ENCODE data around the gene KCND2.
"Not testable (repeated sequence)": the region's sequence is repeated elsewhere in the genome, so short reads cannot be mapped to it uniquely, and the experiment has no call there.

KCND2 gene

GRCh38 chr7:120774481-120774880 lies 501.5 kb downstream of the KCND2 start:
- DNase-seq = no peak

DNA sequence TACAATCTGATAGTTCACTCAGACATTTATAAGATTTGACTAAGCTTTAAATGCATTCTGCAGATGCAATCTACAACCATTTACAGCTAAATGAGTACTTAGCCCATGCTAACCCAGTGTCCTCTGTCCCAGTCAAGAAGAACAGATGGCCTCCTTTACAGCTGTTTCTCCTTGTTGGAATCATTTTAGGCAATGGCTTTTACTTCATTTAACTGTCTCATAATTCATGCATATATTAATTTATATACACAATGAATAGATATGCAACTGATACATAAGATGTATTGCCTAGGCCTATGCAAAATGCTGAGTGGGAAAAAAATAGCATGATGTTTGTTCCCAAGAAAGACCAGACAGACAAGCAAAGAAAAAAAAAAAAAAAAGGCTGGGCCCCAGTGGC lies 502.8 kb downstream of the KCND2 start:
- DNase-seq = no peak

DNA sequence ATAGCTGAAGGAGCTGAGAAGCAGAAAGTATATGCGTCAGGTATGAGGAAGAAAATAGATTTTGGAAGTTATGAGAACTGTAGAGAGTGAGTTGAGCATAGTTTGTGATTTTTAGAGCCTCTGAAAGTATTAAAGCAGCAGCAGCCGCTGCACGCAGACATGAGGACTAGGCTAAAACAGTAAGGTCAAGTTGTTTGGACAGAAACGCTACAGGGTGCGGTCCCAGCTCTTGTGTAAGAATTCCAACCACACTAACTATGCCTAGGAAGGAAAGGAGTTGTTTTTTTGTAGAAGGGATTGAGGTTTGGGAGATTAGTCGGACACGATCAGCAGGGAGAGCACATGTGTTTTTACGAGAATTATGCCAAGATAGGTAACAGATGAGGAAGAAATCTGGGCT lies 506.1 kb downstream of the KCND2 start:
- DNase-seq = not testable (repeated sequence)

DNA sequence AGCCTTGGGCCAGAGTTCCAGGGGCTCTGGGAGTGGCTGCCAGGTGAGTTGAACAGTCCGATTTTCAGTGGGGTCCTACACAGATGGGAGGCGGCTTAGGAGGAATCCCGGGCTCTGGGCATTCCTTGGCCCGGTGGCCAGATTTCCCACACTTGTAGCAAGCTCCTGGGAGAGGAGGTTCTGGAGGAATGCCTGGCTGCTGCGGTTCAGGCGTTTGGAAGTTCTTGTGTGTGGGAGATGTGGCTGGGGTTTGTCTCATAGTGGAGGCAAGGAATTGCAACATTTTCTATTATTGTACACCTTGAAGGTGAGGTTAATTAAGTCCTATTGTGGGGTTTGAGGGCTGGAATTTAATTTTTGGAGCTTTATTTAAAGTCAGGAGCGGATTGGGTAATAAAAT lies 507.5 kb downstream of the KCND2 start:
- DNase-seq = not testable (repeated sequence)

DNA sequence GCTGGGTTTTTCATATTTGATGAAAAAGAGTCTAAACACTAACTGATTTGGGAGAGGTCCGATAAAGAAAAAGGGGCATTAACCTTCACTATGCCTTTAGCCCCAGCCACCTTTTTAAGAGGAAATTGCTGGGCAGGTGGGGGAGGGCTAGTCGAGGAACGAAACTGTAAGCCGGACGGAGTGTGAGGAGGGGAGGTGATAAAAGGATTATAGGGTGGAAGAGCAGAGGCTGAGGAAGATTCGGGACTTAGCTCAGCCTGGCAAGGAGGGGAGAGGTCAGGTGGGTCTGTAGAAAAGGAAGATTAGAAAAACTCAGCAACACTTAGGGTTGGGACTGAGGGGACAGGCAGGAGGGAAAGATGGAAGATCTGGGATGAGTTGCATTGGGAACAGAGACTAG lies 508.0 kb downstream of the KCND2 start:
- DNase-seq = no peak

DNA sequence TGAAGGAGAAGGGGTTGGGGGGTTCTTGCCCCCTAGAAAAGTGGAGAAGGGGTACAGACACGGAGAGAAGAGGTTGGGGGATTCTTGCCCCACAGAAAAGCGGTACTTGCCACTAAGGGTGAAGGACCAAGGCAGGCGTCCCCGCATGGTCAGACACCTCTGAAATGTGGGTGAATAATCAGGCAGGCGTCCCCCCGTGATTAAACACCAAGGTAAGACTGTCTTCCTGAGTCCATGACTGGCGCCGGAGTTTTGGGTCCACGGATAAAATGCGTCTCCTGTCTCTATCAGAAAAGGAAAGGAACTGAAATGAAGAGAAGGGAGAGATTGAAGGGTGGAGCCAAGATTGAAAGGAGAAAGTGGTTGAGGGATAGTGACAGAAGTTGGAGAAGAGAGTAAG lies 508.9 kb downstream of the KCND2 start:
- not testable (repeated sequence) for DNase-seq

- no peak for DNase-seq
These were observed 510.3 kb downstream of the KCND2 start for GRCh38 chr7:120783273-120783672.

GRCh38 chr7:120783721-120784120 lies 510.7 kb downstream of the KCND2 start:
- no peak for DNase-seq

GRCh38 chr7:120785095-120785494 lies 512.1 kb downstream of the KCND2 start:
- no peak for DNase-seq

DNA sequence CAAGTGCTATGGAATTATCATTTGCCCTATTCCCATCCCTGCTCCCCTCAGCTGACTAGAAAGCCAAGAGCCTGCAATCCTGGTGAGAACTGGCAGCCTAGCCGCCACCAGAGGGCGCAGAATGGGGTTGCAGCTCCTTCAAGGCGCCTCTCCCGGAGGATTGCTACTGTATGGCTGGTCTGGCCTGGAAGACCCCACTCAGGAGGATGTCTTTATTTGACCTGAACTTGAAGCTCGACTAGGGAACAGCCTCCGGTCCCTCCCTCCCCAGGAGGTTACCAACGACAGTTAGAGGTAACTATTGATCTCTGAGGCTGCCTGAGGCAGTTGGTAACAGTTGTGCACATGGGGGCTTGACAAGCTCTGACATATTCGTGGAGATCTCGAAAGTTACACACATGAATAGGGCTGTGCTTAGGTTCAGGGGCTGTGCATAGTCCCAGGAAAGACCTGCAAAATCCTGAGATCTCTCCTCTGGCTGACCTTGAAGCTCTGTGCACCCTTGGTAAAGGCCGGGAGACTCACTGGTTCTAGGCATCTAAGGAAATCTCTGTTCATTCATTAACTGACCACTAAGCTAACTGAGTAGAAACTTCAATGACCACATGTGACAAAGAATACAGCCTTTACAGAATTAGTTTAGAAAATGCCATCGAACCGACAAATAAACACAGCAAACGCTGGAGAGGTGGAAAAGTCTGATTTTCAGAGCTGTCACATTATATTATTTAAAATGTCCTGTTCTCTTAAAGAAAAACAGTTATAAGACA lies 519.3 kb downstream of the KCND2 start:
- DNase-seq = peak; percentile 45

DNA sequence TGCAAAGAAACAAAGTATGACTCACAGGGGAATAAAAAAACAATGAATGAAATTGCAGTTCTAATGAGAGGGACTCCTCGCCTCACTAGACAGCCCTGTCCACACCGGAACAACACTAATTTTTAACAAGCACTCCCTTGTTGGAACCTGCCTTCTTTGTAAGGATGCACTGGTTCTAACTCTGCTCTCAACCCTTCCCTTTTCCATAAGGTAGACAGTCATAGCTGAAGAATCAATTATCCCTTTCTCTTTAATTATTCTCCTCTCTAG lies 519.8 kb downstream of the KCND2 start:
- no peak for DNase-seq

GRCh38 chr7:120793213-120793936 lies 520.4 kb downstream of the KCND2 start:
- no peak for DNase-seq

DNA sequence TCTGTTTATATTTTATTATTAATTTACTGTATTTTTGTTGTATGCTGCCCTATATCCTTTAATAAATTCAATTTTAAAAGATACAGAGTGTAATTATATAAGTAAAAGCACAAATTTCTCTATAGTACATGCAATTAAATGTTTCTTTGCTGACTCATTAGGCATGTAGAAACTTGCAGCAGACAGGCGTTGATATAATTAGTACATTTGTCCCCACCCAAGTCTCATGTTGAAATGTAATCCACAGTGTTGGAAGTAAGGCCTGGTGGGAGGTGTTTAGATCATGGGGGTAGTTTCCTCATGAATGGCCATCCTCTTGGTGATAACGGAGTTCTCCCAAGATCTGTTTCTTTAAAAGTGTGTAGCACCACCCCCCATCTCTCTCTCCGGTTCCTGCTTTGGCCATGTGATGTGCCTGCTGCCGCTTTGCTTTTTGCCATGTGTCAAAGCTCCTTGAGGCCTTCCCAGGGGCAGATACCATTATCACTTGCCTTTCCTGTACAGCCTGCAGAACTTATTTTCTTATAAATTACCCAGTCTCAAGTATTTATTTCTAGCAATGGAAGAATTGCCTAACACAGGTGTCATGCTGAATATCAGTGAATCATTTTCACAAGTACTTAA lies 521.2 kb downstream of the KCND2 start:
- no peak for DNase-seq

DNA sequence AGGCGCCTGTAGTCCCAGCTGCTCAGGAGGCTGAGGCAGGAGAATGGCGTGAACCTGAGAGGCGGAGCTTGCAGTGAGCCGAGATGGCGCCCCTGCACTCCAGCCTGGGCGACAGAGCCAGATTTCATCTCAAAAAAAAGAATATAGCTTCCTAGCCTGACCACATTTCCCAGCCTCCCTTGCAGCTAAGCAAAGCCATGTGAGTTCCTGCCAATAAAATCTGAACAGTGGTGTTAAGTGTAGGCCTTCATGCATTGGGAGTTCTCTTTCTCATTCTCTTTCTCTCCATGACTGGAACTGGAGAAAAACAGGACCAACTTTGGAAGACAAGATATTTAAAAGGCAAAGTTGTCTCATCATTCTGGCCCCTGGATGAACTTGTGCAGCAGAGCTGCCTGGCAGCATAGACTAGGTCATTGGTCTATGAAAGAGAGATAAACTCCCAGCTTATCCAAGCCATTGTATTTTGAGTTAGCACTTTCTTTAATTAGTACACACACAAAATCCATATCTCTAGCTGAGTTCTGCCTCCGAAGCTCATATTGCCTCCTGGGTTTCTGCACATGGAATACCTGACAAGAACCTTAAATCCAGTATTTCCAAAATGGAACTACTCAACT lies 524.2 kb downstream of the KCND2 start:
- DNase-seq = no peak

- DNase-seq = no peak
These were observed 526.2 kb downstream of the KCND2 start for GRCh38 chr7:120799147-120799546.
